Measurements from ENCODE around the gene JPH2.

The JPH2 gene

DNA sequence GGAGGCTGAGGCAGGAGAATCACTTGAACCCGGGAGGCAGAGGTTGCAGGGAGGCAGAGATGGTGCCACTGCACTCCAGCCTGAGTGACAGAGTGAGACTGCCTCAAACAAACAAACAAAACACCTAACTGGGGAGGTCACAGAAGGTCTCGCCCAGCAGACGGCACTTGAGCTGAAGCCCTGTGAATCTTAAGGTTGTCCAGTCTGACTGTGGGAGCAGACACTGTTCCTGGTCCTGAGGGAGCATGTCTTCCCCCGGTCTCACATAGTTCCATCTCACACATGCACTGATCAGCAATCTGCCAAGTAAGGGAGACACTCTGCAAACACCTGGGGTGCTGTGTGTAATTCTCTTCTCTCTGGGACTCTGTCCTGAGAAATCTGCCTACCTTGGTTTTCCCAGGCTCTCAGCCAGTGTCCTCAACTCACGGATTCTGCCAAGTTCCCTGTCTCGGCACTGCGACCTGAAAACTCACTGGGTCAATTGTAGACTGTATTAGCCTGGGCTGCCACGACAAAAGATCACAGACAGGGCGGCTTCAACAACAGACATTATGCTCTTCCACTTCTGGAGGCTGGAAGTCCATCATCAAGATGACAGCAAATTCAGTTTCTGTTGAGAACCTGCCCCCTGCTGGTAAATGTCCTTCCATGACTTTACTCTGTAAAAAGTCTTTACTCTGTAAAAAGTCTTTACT, 94.3 kb downstream of the JPH2 start:
- in situ Hi-C loops (cut with HindIII; ENCODE audit: low pct_ligation_motif_present, low pct_unique_long_range_greater_than_20kb, low sequenced_read_pairs), result no loop called here
- peak; percentile 36 for DNase-seq

DNA sequence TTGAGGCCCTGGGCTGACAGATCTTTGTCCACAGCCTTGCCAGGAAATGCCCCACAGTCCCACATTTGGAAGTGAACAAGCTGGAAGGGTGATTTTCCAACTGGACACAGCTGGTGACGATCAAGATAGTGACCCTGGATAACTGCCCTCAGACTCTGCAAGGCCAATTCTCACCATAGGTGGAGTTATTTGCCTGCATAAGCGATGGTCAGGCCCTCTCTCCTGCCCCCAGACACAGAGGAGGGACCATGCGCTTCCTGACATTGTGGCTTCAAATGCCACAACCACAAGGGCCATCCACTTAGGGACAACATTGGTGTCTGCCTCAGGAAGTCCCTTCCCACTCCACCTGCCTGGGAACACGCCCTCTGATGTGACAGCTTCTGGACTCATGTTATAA, 96.0 kb downstream of the JPH2 start:
- DNase-seq, result no peak
- in situ Hi-C loops (cut with HindIII; ENCODE audit: low pct_ligation_motif_present, low pct_unique_long_range_greater_than_20kb, low sequenced_read_pairs), result no loop called here

DNA sequence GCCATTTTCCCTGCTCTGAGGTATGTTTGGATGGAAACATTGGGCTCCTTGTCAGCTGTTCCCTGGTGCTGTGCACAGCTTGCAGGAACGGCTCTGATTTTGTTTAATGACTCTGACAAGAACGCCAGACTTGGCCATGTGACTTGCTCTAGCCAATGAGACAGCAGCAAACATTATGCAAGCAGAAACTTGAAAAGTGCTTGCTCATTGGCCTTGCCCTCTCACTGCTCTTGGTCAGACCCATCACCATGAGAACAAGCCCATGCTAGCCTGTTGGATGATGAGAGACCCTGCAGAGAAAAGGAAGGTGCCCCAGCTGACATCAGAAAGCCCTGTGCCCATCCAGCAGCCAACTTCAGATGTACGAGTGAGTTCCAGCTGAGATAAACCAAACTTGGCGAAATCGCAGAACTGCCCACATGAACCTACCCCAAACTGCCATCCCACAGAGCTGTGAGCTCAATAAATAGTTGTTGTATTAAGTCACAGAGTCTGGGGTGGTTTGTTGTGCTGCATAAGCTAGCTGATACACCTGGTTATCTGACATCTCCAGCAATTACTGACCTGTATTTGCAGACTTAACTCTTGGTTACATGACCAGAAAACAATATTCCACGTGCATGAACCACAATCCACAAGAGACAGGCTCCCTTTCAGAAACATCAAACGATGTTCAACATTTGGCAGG, 96.9 kb downstream of the JPH2 start:
- in situ Hi-C loops (cut with HindIII; ENCODE audit: low pct_ligation_motif_present, low pct_unique_long_range_greater_than_20kb, low sequenced_read_pairs), result no loop called here

DNA sequence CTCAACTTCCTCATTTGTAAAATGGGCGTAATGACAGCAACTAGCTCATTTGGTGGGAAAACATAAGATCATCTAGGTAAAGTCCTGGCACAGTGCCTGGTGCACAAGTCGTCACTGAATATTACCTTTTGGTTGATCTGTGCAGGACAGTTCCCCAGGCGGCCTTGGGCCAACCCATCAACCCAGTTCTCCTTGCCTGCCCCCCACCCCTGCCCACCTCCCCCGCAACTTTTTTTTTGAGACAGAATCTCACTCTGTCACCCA, 99.2 kb downstream of the JPH2 start:
- in situ Hi-C loops (cut with HindIII; ENCODE audit: low pct_ligation_motif_present, low pct_unique_long_range_greater_than_20kb, low sequenced_read_pairs), result no loop called here
- DNase-seq, result no peak

More for the DNA sequence above, 96.9 kb downstream of the JPH2 start:
- DNase-seq, result peak; percentile 24

DNA sequence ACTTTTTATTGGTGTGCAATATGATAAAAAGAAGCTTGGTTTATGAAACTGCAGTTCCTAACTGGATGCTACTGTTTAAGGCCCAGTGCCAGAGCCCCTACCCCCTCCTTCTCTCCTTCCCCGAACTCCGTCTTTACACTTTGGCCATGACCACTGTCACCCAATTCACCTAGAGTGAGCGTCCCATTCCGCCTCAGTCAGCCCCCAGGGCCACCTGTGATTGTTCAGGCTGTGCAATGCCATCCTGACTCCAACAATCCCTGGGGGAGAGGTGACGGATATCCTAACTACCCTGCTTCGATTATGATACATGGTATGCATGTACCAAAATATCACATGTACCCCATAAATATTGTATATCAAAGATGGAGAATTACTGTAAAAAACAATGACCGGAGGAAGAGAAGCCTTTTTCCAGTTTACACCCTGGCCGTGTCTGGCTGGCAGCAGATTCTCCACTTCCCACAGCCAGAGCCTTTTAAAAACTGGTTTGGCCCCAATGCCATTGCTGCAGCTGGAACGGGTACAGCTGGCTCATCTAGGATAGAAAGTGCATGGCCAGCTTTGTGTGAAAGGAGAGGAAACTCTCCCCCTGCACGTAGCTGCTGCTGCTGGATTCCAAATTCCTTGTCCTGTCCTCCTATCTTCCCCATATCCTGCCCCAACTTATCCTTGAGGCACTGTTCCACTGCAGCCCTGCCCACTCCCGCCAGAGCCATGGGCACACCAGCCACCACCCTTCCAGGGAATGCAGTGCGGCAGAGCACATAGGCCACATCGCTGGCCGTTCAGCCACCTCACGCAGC, 99.7 kb downstream of the JPH2 start:
- DNase-seq, result no peak
- in situ Hi-C loops (cut with HindIII; ENCODE audit: low pct_ligation_motif_present, low pct_unique_long_range_greater_than_20kb, low sequenced_read_pairs), result no loop called here

DNA sequence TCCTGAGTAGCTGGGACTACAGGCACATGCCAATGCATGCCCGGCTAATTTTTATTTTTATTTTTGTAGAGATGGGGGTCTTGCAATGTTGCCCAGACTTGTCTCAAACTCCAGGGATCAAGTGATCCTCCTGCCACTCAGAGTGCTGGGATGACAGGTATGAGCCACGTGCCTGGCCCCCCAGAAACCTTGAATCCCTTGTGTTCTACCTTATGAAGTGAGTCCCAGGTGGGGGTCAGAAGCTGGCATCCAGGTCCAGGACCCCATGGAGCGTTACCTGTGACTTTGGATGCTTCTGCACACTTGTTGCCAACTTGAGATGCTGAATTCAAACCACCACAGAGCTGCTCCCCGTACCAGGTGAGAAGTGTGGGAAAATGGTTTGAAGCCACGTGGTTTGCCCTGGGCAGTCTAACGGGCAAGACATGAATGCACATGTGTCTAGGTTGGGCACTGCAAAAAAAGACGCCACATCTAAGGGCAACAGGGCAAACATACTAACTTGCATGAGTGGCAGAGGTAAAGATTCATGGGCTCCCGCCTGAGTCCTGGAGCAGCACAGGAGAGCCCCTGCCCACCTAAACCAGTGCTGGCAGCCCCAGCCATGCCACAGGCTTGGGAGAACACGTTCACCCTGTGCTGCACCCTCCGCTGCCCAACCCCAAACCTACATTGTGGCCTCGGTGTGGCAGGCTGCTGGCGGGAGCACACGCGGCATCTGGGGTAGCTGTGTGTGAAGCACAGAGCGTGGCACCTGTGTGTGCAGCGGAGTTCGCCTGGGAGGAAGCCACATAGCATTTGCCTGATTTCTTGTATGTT, 101.2 kb downstream of the JPH2 start:
- in situ Hi-C loops (cut with HindIII; ENCODE audit: low pct_ligation_motif_present, low pct_unique_long_range_greater_than_20kb, low sequenced_read_pairs), result no loop called here
- DNase-seq, result no peak

DNA sequence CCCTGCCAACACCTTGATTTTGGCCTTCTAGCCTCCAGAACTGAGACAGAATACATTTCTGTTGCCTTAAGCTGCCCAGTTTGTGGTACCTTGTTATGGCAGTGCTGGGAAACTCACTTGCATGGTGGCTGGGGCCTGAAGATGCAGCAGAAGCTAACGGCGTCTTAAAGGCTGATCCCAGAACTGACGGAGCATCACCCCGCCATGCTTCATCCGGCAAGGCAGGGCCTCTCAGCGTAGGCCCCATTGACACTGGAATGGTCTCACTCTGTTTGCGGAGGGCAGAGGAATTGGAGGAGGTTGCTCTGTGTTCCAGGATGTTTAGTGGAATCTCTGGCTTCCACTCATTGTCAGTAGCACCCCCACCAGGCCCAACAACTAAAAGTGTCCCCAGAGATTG, 102.1 kb downstream of the JPH2 start:
- in situ Hi-C loops (cut with HindIII; ENCODE audit: low pct_ligation_motif_present, low pct_unique_long_range_greater_than_20kb, low sequenced_read_pairs), result no loop called here
- no peak for DNase-seq

DNA sequence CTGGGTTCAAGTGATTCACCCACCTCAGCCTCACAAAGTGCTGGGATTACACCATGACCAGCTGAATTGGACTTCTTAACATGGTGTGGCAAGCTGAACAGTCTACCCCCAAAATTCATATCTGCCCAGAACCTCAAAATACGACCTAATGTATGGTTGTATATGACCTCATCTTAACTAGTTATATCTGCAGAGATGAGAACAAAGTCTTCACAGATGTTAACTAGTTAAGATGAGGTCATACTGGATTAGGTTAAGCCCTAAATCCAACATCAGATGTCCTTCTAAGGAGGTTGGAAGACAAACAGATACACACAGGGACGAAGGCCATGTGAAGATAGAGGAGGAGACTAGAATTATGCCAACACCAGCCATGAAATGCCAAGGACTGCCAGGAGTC, 102.5 kb downstream of the JPH2 start:
- DNase-seq, result no peak
- in situ Hi-C loops (cut with HindIII; ENCODE audit: low pct_ligation_motif_present, low pct_unique_long_range_greater_than_20kb, low sequenced_read_pairs), result no loop called here

DNA sequence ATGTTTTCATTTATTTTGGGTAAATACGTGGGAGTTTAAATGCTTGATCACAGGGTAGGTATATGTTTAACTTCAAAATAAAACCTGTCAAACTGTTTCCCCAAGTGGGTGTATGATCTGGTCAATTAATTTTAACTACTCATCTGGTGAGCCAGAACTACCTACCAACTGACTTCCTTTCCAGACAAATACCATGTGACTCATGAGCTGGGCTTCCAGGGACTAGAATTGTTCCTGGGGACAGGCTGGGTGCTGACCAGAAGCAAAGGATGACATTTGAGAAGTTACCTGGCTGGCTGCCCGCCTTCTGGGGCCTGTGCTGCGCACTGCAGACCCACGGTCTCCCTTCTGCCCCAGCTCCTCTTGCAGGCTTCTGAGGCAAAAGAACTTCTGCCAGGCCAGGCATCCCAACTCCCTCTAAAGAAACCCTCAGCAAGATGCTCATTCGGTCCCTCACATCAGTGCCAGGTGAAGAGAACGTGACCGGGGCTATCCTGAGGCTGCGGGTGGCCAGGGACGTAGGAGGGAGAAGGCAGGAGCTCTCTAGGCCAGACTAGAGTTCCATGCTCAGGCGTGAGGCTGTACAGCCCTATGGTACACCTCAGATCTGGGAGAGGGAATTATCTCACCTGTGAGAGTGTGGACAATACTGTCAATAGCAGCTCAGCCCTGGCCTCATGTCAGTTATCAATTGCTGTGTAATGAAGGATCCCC, 103.6 kb downstream of the JPH2 start:
- no peak for DNase-seq
- in situ Hi-C loops (cut with HindIII; ENCODE audit: low pct_ligation_motif_present, low pct_unique_long_range_greater_than_20kb, low sequenced_read_pairs), result no loop called here

DNA sequence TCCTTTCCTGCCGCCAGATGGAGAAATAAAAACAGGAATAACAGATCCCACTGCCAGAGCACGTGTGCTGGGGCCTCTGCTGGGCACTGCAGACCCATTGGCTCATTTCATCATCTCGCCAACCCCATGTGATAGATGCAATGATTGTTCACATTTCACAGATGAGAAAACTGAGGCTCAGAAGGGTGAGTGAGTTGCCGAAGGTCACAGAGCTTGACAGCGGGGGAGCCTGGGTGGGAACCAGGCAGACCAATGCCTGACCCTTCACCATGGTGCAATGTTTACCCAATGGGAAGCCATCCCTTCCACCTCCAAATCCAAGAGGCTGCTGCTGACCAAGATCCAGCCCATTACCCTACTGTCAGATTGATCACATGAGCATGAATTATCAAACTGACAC, 105.1 kb downstream of the JPH2 start:
- DNase-seq, result no peak
- in situ Hi-C loops (cut with HindIII; ENCODE audit: low pct_ligation_motif_present, low pct_unique_long_range_greater_than_20kb, low sequenced_read_pairs), result no loop called here

DNA sequence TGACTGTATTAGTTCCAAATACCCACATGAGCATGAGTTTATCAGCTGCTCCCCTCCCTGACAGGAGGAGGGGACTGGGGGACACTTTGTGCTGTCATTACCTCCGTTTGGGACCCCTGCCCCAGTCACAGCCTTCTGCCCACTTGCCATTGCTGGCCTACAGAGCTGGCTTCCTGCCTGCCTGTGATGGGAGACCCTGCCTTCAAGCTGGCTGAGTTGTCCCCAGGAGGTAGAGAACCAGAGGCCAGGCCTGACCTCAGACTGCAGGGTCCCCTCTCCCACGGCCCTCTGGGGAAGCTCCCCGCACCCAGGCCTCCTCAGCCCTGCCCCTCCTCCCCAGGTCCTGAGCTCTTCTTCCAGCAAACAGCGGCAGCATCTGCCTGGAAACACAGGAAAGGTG, 105.5 kb downstream of the JPH2 start:
- no peak for DNase-seq
- in situ Hi-C loops (cut with HindIII; ENCODE audit: low pct_ligation_motif_present, low pct_unique_long_range_greater_than_20kb, low sequenced_read_pairs), result no loop called here

DNA sequence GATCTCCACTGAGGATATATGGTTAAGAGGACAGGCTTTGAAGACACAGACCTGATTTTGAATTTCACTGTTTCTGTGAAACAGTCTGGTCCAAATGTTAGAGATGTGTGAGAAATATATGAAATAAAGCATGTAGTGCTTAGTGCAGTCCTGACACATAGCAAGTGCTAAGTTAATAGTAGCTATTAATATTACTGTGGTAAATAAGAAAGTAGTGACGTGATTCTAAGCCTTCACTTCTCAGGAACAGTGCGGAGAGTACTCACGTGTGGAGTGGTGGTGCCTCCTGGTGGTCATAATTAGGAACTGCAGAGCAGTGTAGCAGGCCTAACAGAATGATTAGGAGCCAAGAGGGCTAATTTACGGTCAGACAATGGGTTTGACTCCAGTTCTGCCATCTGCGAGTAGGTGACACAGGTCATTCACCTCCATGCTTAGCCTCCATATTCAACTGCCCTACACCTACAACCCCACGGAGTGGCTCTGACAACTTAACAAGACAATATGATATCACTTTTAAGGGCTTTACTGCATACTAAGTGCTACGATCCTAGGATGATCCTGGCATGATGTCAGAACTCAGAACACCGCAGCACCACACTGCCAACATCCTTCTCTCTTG, 106.2 kb downstream of the JPH2 start:
- in situ Hi-C loops (cut with HindIII; ENCODE audit: low pct_ligation_motif_present, low pct_unique_long_range_greater_than_20kb, low sequenced_read_pairs), result no loop called here
- DNase-seq, result peak; percentile 58

DNA sequence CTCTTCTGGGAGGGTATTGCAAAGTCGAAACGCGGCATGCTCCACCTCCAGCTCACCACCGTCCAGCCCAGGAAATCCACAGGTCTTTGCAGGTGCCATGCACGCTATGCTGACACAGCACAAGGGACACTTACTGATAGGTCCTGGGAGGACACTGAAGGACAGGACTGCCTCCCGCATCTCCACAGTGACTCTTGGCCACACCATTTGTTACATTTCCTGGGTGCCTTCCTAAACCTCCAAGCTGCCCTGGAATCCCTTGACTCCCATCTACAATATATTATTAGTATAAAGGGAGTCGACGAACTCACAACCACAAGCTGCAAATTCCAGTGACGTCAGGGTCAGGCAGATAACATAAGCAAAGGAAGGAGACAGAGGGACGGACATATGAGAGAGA, 106.9 kb downstream of the JPH2 start:
- in situ Hi-C loops (cut with HindIII; ENCODE audit: low pct_ligation_motif_present, low pct_unique_long_range_greater_than_20kb, low sequenced_read_pairs), result no loop called here
- DNase-seq, result no peak

DNA sequence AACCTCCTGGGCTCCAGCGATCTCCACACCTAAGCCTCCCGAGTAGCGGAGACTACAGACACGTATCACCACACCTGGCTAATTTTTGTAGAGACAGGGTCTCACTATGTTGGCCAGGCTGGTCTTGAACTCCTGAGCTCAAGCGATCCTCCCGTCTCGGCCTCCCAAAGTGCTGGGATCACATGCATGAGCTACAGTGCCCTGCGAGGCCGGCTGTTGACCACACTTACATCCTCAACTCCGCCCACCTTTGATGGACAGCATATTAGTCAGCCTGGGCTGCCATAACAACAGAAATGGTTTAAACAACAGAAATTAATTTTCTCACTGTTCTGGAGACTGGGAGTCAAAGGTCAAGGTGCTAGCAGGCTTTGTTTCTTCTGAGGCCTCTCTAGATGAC, 107.7 kb downstream of the JPH2 start:
- in situ Hi-C loops (cut with HindIII; ENCODE audit: low pct_ligation_motif_present, low pct_unique_long_range_greater_than_20kb, low sequenced_read_pairs), result no loop called here
- DNase-seq, result no peak

DNA sequence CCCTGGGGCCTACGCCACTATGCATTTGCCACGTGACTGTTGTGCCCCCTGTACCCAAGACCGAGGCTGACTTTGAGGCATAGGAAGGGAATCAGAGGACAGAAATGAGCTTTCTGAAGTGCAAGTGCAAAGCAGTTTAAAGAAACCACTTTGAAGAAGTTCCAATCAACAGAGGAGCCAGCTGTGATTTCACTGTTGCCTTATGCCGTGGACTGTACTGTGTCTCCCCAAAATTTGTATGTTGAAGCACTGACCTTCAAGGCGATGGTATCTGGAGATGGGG, 111.1 kb downstream of the JPH2 start:
- DNase-seq, result no peak
- in situ Hi-C loops (cut with HindIII; ENCODE audit: low pct_ligation_motif_present, low pct_unique_long_range_greater_than_20kb, low sequenced_read_pairs), result no loop called here

DNA sequence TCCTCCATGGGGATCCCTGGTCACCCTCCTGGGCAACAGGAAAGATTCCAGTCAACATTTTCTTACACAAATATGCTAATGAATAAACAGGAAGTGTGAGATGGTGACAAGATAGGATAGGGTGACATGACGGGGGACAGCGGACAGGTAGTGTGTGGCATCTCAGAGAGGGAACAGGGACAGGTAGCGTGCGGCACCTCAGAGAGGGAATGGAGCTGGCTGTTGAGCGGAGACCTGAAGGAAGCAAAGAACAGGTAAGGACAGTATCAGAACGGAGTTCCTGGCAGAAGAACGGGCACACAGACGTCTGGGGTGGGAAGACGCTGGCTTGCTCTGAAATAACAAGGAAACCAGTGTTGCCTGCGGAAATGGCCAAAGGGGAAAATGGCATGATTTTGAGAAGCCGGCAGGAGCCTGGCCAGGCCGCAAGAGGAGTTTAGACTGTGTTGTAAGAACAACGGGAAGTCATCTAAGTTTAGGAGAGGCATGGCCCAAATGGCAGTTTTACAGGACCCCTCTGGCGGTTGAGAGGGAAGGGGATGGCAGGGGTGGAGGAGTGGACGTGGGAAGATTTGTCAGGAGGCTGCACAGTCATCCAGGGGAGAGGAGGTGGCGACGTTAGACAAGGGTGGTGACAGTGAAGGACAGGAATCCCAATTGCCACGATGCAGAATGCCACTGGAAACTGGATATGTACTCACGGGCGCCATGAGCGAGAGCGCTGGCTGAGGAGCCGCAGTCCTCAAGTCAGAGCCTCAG, 111.6 kb downstream of the JPH2 start:
- in situ Hi-C loops (cut with HindIII; ENCODE audit: low pct_ligation_motif_present, low pct_unique_long_range_greater_than_20kb, low sequenced_read_pairs), result no loop called here
- no peak for DNase-seq

DNA sequence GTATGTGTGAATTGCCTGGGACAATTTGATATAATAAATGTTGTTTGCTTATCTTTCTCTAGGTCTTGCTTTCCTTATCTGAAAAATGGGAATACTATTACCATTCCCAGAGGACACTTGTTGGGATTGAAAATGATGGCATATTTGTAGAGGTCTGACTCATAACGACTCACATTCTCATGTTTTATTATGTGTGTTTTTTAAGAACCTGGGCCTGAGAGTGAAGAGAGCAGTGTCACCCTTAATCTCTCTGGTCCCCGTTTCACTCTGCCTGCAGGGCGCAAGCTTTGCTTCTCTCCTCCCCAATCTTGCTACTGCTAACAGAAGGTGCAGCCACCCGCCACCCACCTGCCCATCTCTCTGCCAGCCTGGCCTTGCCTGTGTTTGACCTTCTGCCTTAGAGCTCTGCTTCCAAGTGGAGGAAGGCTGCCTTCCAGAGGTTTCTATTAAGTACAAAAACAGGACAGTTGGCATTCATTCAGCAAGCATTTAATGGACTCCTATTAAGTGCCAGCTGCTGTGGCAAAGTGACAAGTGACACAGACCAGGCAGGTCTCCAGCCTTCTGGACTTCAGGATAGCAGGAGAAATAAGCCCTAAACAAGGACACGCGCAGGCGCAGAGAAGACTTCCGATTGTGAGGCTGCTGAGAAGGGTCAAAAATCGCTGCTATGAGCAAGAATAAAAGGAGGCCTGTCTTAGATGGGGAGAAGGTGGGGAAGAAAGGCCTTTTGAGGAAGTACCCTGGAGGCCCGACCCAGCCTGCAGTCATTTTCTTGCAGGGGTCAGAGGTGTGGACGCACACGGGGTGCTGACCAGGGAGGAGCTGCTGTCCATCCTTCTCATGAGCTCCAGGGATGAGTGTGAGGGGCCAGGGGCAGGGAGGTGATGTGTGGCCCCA, 112.5 kb downstream of the JPH2 start:
- DNase-seq, result no peak
- in situ Hi-C loops (cut with HindIII; ENCODE audit: low pct_ligation_motif_present, low pct_unique_long_range_greater_than_20kb, low sequenced_read_pairs), result no loop called here

Data from ACHN (cell line).